ENCODE results near the gene XAGE5. TPM values are rescaled to one million over a fixed set of nuclear protein-coding genes. Genes with fewer than 3 reads are reported as not detected.
"Not testable (repeated sequence)": the region's sequence is repeated elsewhere in the genome, so short reads cannot be mapped to it uniquely, and the experiment has no call there.

The XAGE5 gene
- total and polyA plus RNA-seq, 4 donors: not detected

DNA sequence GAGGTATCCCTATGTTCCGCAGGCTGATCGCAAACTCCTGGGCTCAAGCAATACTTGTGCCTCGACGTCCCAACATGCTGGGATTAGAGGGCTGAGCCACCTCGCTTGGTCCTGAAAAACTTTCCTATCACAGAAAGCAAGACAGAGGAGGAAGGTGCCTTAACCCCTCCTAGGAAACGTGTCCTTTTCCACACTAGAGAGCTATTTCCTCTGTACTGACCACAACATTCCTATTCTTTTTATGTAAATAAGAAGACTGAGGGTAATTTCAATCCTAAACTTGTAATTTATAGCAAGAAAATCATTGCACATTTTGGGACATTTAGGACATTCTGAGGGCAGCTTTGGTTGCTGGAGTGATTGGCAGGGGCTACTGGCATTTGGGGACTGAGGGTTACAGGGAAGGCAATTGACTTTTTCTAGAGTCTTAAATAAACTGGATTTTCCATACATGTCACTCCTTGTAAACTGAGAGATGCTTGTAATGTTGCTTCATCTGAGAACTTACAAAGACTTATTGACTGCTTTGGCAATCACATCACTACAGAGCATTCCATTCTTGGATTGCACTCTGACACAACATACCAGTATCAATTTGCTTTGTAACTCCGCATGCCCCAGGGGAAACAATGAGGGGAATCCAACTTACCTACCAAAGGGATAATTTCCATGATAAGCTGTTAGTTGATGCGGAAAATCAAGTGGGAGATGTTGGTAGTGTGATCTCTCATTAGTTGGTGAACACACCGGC lies 41.2 kb downstream of the XAGE5 start:
- H3K27me3 ChIP-seq (ENCODE audit: control insufficient read depth in 4 of 4, insufficient read depth in 4 of 4, low read length in 3 of 4): no peaks in the 10 kb centered on the region
- no peaks in the 10 kb centered on the region for H3K36me3 ChIP-seq (ENCODE audit: control insufficient read depth in 4 of 4, insufficient read depth in 3 of 4, low read depth in 1 of 4, low read length in 3 of 4)
- no peak for DNase-seq (ENCODE audit: low spot score)
- H3K4me3 ChIP-seq (ENCODE audit: low read depth in 1 of 3, low read length in 3 of 3): no peak overlapping the region
- H3K9ac ChIP-seq (ENCODE audit: low read depth in 1 of 2, low read length in 2 of 2): no peak overlapping the region
- TF ChIP-seq, protein P1, sequence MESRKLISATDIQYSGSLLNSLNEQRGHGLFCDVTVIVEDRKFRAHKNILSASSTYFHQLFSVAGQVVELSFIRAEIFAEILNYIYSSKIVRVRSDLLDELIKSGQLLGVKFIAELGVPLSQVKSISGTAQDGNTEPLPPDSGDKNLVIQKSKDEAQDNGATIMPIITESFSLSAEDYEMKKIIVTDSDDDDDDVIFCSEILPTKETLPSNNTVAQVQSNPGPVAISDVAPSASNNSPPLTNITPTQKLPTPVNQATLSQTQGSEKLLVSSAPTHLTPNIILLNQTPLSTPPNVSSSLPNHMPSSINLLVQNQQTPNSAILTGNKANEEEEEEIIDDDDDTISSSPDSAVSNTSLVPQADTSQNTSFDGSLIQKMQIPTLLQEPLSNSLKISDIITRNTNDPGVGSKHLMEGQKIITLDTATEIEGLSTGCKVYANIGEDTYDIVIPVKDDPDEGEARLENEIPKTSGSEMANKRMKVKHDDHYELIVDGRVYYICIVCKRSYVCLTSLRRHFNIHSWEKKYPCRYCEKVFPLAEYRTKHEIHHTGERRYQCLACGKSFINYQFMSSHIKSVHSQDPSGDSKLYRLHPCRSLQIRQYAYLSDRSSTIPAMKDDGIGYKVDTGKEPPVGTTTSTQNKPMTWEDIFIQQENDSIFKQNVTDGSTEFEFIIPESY (IDR thresholded peaks at IDR 0.05): no peak
- TF ChIP-seq EGR1 (IDR thresholded peaks at IDR 0.05; ENCODE audit: low read depth in 2 of 2) (no peak), SP1 (IDR thresholded peaks at IDR 0.05) (no peak), NR2F2 (IDR thresholded peaks at IDR 0.05) (no peak)
- TF ChIP-seq, protein P2, sequence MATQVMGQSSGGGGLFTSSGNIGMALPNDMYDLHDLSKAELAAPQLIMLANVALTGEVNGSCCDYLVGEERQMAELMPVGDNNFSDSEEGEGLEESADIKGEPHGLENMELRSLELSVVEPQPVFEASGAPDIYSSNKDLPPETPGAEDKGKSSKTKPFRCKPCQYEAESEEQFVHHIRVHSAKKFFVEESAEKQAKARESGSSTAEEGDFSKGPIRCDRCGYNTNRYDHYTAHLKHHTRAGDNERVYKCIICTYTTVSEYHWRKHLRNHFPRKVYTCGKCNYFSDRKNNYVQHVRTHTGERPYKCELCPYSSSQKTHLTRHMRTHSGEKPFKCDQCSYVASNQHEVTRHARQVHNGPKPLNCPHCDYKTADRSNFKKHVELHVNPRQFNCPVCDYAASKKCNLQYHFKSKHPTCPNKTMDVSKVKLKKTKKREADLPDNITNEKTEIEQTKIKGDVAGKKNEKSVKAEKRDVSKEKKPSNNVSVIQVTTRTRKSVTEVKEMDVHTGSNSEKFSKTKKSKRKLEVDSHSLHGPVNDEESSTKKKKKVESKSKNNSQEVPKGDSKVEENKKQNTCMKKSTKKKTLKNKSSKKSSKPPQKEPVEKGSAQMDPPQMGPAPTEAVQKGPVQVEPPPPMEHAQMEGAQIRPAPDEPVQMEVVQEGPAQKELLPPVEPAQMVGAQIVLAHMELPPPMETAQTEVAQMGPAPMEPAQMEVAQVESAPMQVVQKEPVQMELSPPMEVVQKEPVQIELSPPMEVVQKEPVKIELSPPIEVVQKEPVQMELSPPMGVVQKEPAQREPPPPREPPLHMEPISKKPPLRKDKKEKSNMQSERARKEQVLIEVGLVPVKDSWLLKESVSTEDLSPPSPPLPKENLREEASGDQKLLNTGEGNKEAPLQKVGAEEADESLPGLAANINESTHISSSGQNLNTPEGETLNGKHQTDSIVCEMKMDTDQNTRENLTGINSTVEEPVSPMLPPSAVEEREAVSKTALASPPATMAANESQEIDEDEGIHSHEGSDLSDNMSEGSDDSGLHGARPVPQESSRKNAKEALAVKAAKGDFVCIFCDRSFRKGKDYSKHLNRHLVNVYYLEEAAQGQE (IDR thresholded peaks at IDR 0.05): no peak
- TF ChIP-seq, protein P3, sequence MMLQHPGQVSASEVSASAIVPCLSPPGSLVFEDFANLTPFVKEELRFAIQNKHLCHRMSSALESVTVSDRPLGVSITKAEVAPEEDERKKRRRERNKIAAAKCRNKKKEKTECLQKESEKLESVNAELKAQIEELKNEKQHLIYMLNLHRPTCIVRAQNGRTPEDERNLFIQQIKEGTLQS (IDR thresholded peaks at IDR 0.05): no peak
- H3K9me3 ChIP-seq (ENCODE audit: control insufficient read depth in 4 of 4, low read length in 3 of 4): peaks cover 0 to 4% (median 0%) of the 10 kb centered on the region in 4 donors
- H3K27ac ChIP-seq (ENCODE audit: low read depth in 1 of 2, low read length in 2 of 2): no peak overlapping the region
- H3K4me1 ChIP-seq (ENCODE audit: control insufficient read depth in 4 of 4, insufficient read depth in 4 of 4, low read length in 3 of 4): no peaks in the 10 kb centered on the region
- WGBS: 86% methylated on average over 9 of the region's 9 CpGs

DNA sequence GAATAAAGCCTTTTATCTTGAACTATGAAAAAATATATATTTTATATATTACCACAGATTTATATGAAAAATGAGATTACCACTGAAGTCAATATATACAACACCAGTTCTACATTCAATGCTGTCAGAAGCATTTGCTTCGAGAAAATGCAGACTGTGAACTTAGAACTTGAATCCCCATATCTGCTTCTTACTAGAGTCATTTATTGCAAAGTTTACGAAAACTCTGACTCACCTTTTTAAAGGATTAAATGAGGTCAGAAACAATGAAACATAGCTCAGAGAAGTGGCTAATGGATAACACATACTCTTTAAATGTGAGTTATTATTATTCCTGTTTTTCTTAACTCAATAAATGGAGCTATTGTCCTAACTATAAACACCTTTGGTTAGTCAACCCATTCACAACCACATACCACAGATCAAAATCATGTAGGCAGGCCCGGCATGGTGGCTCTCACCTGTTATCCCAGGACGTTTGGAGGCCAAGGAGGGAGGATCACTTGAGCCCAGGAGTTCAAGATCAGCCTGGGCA lies 46.0 kb downstream of the XAGE5 start:
- not testable (repeated sequence) for H3K4me3 ChIP-seq (ENCODE audit: low read depth in 1 of 3, low read length in 3 of 3); DNase-seq (ENCODE audit: low spot score); H3K4me1 ChIP-seq (ENCODE audit: control insufficient read depth in 4 of 4, insufficient read depth in 4 of 4, low read length in 3 of 4); H3K36me3 ChIP-seq (ENCODE audit: control insufficient read depth in 4 of 4, insufficient read depth in 3 of 4, low read depth in 1 of 4, low read length in 3 of 4); H3K27me3 ChIP-seq (ENCODE audit: control insufficient read depth in 4 of 4, insufficient read depth in 4 of 4, low read length in 3 of 4); H3K9me3 ChIP-seq (ENCODE audit: control insufficient read depth in 4 of 4, low read length in 3 of 4); H3K9ac ChIP-seq (ENCODE audit: low read depth in 1 of 2, low read length in 2 of 2); H3K27ac ChIP-seq (ENCODE audit: low read depth in 1 of 2, low read length in 2 of 2)
- 65% methylated on average over 4 of the region's 4 CpGs for whole genome bisulfite sequencing

DNA sequence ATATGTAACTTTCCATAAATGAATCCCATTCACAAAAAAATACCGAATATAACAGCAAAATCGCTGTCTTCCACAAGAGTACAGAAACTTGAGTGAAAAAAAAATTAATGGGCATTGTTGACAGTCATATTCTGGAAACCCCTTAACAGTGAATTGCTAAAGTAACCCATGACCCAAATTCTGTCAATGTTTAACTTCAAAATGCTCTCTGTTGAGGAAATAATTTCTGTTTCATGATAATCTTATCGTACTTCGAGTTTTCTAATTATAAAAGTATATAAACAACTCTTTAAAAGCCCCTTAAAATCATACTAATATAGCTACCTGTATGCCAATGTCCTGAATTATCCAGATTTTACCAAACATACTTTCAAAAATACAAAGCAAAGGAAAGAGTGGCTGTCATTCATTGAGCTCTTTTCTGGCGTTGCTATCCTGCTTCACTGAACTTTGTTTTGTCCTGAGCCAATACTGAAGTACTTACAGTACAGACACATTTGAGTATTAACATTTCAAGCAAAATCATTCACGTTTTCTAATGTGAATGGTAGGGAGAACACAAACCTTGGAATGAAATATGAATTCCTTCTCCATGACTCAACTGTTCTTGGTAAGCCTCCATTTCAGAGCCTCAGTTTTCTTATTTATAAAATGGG lies 54.4 kb downstream of the XAGE5 start:
- peak overlapping the region; percentile 15 to 19 for H3K27ac ChIP-seq (ENCODE audit: low read depth in 1 of 2, low read length in 2 of 2)
- WGBS: 21% methylated on average over 6 of the region's 6 CpGs
- H3K9me3 ChIP-seq (ENCODE audit: control insufficient read depth in 4 of 4, low read length in 3 of 4): no peaks in the 10 kb centered on the region
- H3K9ac ChIP-seq (ENCODE audit: low read depth in 1 of 2, low read length in 2 of 2): no peak overlapping the region
- TF ChIP-seq, protein P2 (IDR thresholded peaks at IDR 0.05): no peak
- TF ChIP-seq HNF4A (conservative IDR thresholded peaks at IDR 0.05): peak; percentile 26 to 27
- peak; percentile 53 for TF ChIP-seq SP1 (IDR thresholded peaks at IDR 0.05)
- peak; percentile 15 to 17 for TF ChIP-seq RXRA (IDR thresholded peaks at IDR 0.05)
- peaks cover 0 to 3% (median under 1%) of the 10 kb centered on the region in 4 donors for H3K4me1 ChIP-seq (ENCODE audit: control insufficient read depth in 4 of 4, insufficient read depth in 4 of 4, low read length in 3 of 4)
- no peaks in the 10 kb centered on the region for H3K36me3 ChIP-seq (ENCODE audit: control insufficient read depth in 4 of 4, insufficient read depth in 3 of 4, low read depth in 1 of 4, low read length in 3 of 4)
- no peak for DNase-seq (ENCODE audit: low spot score)
- H3K27me3 ChIP-seq (ENCODE audit: control insufficient read depth in 4 of 4, insufficient read depth in 4 of 4, low read length in 3 of 4): peaks cover 0 to 5% (median 0%) of the 10 kb centered on the region in 4 donors
- H3K4me3 ChIP-seq (ENCODE audit: low read depth in 1 of 3, low read length in 3 of 3): no peak overlapping the region

Measured in liver (tissue), 9 donors.